HUDEP-2 (cell line): ENCODE data around the gene ANKS1B.
A peak's percentile ranks its signal among the peaks of the same experiment; 100 is the strongest.

Experiments
- DNase-seq, 76 experiments: peaks; one replicate each; lab custom pipeline; 2025; ENCODE audit not compliant: unreplicated experiment in 76 of 76; lab: John Stamatoyannopoulos, UW

The ANKS1B gene

GRCh38 chr12:99966429-99966828 is 18.3 kb downstream of the ANKS1B start:
- DNase-seq: no peak

- no peak for DNase-seq
Observed at GRCh38 chr12:99960311-99960710, 24.4 kb downstream of the ANKS1B start.

- DNase-seq: no peak
Observed at GRCh38 chr12:99959549-99960170, 25.1 kb downstream of the ANKS1B start.

- no peak for DNase-seq
Observed at GRCh38 chr12:99957866-99958466, 26.8 kb downstream of the ANKS1B start.

GRCh38 chr12:99954724-99955123 is 30.0 kb downstream of the ANKS1B start:
- no peak for DNase-seq

GRCh38 chr12:99948370-99948769 is 36.4 kb downstream of the ANKS1B start:
- no peak for DNase-seq

DNA sequence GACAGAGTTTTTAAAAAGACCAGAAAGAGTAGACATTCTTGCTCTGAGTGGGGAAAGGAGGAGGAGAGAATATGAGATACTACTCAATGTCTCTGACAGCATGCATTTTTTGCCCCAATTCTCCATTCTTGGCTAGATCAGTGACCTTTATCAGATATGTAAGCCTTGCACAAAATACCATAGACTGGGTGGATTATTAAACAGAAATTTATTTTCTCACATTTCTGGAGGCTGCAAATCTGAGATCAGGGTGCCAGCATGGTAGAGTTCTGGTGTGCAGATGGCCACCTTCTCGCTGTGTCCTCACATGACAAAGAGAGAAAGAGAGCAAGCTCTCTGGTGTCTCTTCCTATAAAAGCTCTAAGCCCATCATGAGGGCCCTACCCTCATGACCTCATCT is 38.6 kb downstream of the ANKS1B start:
- no peak for DNase-seq

GRCh38 chr12:99935608-99936007 is 49.1 kb downstream of the ANKS1B start:
- no peak for DNase-seq

- DNase-seq: no peak
Observed at GRCh38 chr12:99926511-99927169, 58.1 kb downstream of the ANKS1B start.

- DNase-seq: no peak
Observed at GRCh38 chr12:99920353-99920960, 64.3 kb downstream of the ANKS1B start.

DNA sequence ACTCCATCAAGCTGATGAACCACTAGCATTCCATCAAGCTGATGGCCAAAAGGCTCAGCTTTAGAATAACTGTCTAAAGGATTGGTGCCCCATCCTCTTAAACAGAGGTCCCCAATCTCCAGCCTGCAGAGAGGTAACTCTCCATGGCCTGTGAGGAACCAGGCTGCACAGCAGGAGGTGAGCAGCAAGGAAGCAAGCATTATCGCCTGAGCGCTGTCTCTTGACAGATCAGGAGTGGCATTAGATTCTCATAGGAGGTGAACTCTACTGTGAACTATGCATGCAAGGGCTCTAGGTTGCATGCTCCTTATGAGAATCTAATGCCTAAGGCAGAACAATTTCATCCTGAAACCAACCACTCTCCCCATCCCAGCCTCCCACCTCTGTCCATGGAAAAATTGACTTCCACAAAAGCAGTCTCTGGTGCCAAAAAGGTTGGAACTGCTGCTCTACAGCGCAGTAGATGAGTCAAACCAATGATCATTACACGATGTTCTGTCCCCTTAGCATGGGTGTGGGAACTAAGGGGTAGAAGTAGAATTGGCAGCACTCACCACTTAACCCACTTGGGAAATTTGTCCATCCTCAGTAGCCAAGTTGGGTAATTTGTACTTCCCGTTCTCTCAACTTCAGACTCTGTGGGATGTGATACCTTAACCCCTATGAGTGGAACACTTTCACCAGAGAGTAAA is 66.9 kb downstream of the ANKS1B start:
- DNase-seq: peak in 1 of 76 experiments; percentile 1

DNA sequence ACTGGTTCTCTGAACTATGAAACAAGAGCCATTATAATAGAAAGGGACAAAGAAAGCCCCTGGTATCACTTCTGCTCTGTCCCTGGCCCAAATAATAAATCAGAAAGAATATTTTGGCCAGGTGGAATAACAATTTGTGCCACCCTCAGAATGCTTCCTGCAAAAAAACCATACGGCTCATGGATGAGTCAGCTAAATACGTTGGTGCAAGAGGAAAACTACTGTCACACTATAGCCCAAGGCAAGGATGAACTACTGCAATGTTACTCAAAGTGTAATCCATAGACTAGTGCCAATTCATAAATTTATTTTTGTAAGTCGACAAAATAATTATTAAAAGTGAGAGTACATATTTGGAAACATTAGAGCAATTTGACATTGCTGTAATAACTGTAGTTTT is 68.2 kb downstream of the ANKS1B start:
- DNase-seq: no peak

DNA sequence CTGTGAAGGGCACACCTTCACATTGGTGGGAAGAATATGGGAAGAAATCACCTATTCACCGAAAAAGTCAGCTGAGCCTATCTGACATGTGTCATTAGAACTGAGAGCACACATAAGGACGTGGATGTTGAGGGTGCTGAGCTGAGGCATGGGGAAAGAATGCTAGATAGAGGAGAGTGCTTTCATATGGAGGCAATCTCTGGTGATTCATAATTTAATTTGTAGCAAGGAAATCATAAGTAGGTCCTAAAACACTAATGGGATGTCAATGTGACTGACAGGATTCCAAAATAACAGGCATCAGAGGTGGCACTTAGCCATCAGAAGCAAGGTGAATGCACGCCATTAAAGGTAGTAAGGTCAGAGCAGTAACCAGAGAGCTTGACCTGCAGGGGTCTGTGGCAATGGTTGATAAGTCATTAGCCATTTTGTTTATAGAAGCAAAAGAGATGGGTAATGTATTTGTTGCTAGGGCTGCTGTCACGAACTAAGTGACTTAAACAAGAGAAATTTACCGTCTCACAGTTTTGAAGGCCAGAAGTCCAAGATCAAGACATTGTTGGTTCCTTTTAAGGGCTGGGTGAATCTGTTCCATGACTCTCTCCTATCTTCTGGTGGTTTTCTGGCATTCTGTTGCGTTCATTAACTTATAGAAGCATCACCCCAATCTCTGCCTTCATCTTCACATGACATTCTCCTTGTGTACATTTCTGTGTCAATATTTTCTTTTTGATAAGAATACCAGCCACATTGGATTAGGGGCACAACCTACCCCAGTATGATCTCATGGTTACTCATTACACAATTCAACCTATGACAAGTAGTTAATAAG is 69.3 kb downstream of the ANKS1B start:
- no peak for DNase-seq

DNA sequence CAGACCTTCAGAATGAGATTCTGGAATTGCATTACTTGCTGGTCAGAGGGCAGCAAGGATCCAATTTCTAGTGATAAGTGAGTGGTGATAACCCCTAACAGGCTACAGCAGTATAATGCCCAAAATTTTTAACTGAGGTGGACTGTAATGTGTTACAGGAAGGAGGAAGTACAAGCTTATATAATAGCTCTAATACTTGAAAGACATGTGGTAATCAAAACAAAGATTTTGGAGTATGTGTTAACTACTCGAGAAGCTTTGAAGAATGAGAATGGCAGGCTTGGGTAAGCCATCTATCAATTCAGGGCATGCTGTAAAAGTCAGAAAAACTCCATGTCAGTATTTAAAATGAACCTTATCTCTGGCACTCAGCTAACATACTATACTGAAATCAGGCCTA is 70.5 kb downstream of the ANKS1B start:
- DNase-seq: no peak

DNA sequence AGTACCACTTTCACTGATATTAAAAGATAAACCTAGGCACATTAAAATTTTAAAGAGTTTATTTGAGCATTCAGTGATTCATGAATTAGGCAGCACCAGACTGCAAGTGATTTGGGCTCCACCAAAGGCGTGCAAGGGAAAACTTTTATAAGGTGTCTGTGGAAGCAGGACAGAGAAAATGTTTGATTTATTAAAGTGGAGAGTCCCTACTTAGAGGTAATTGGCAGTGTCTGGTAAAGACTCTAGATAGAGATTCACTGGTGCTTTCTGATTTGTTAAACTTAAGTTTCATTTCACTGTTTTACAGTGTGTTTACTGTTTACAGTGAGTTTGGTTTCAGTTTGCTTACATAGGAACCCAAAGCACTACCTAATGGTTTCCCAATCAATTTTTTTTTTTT is 72.8 kb downstream of the ANKS1B start:
- DNase-seq: no peak

DNA sequence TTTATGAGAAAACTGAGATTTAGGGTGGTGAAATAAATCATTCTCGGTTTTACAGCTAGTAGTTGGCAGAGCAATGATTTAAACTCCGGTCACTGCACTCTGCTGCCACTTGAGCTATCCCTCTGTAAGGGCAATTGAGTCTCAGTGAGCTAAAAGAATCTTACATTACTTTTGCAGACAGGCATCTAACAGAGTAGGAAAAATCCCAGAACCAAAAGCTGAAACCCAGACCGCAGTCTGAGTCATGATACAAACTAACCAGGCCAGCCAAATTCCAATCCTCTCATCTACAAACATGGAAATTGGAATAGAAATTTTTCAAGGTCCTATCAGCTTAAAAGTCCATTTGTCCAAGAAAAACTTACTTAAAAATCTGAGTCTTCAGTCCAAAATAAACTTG is 73.7 kb downstream of the ANKS1B start:
- DNase-seq: no peak

DNA sequence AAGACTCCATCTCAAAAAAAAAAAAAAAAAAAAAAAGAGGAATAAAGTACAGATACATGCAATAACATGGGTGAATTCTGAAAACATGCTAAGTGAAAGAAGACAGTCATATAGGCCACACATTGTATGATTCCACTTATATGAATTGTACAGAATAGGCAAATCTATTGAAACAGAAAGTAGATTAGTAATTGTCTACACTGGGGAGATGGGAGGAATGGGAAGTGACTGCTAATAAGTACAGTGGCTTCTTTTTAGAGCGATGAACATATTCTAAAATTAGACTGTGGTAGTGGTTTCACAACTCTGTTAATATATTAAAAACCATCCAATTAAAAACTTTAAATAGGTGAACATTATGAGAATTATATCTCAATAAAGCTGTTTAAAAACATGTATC is 74.4 kb downstream of the ANKS1B start:
- DNase-seq: no peak

- no peak for DNase-seq
Observed at GRCh38 chr12:99906786-99907579, 77.8 kb downstream of the ANKS1B start.

DNA sequence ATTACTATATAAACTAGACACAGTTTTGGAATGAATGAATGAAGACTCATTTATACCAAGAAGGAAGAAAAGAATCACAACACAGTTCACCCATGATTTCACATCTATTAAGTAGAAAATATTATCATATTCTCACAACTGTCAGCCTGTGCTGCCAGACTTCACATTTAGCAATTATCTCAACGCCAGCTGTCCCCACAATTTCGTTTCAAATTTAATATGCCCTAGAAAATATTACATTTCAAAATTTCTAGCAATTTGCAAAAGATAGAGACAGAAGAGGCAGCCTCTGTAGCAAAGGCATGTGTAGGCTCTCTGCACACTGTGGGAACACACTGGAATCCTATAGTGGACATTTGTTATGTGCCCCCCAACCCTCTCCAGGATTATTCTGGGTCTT is 83.6 kb downstream of the ANKS1B start:
- no peak for DNase-seq

DNA sequence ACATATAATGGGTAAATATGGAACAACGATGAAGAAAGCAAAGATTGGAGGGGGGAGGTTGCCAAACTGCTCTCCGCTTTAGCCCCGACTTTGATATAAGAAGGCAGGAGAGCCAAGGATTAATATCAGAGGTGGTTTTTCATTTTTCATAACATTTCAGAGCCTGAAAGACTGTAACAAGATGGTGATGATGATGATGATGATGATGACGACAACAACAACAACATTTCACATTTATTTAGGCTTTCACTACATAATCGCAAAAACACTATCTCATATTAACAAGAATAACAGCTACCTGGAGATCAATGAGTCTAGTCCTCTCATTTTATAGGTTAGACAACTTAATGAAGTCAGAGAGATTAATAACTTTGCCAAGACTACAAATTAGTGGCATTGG is 86.1 kb downstream of the ANKS1B start:
- DNase-seq: no peak
